Activated naive CD4-positive, alpha-beta T cell treated with anti-CD3 and anti-CD28 coated beads, Interleukin-2, amount 50 U/mL, for 24 hours (primary cell): ENCODE data around the gene SGO2.
"Not testable (repeated sequence)": the region's sequence is repeated elsewhere in the genome, so short reads cannot be mapped to it uniquely, and the experiment has no call there.

ENCODE experiments used
- H3K27ac Mint-ChIP-seq: one replicate; pipeline ENCODE4 v1.8.0; 2021; ENCODE audit warnings: mild to moderate bottlenecking, mixed read lengths
- H3K27me3 Mint-ChIP-seq: one replicate; pipeline ENCODE4 v1.8.0; 2021; ENCODE audit warnings: mixed read lengths
- H3K36me3 Mint-ChIP-seq: one replicate; pipeline ENCODE4 v1.8.0; 2021; ENCODE audit warnings: mixed read lengths
- H3K4me1 Mint-ChIP-seq: one replicate; pipeline ENCODE4 v1.8.0; 2021; ENCODE audit warnings: mixed read lengths
- H3K4me3 Mint-ChIP-seq: one replicate; pipeline ENCODE4 v1.8.0; 2021; ENCODE audit warnings: mild to moderate bottlenecking, mixed read lengths
- H3K9me3 Mint-ChIP-seq: one replicate; pipeline ENCODE4 v1.8.0; 2021; ENCODE audit warnings: mixed read lengths

SGO2 gene

DNA sequence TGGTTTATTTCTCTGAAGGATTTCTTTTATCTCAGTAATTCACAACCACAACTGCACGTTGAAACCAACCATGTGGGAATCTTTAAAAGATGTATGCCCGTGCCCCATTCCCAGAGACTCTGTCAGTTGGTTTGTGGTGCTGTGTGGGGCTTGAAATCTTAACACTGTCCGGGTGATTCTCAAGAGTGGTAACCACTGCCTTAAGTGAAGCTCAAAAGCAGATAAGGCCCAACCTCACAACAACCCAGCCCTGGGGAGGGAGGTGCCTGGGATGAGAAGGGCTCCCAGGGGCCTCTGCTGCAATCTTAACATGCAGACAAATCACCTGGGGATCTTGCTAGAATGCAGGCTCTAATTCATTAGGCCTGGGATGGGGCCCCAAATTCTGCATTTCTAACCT is 73.2 kb downstream of the SGO2 start:
- Mint-ChIP-seq H3K27ac (no peak overlapping the region), H3K27me3 (peaks cover 2% of the 10 kb centered on the region), H3K36me3 (no peaks in the 10 kb centered on the region), H3K9me3 (peaks cover 7% of the 10 kb centered on the region), H3K4me1 (no peaks in the 10 kb centered on the region), H3K4me3 (no peak overlapping the region)

- Mint-ChIP-seq H3K27me3 (peaks cover 2% of the 10 kb centered on the region), H3K4me3 (no peak overlapping the region), H3K36me3 (no peaks in the 10 kb centered on the region), H3K9me3 (peaks cover 7% of the 10 kb centered on the region), H3K4me1 (no peaks in the 10 kb centered on the region), H3K27ac (no peak overlapping the region)
Observed at GRCh38 chr2:200600549-200601225, 74.7 kb downstream of the SGO2 start.

DNA sequence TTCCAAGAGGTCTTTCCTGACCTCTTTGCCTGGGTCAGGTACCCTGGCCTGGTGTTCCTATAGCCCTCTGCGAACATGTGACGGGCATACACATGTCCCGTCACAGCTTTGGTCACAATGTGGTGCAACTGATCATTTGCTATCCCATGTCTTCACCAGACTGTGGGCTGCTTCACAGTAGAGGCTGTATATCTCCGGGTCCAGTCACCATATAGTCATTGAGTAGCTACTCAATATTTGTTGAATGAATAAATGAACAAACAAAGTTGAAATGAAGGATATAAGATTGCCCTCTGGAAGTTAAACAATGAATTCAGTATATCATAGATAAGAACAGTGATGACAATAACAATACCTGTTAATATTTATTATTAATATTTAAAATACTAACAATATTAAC is 76.6 kb downstream of the SGO2 start:
- H3K9me3 Mint-ChIP-seq: no peaks in the 10 kb centered on the region
- H3K27ac Mint-ChIP-seq: no peak overlapping the region
- peaks cover 2% of the 10 kb centered on the region for H3K27me3 Mint-ChIP-seq
- no peaks in the 10 kb centered on the region for H3K4me1 Mint-ChIP-seq
- H3K36me3 Mint-ChIP-seq: no peaks in the 10 kb centered on the region
- no peak overlapping the region for H3K4me3 Mint-ChIP-seq

DNA sequence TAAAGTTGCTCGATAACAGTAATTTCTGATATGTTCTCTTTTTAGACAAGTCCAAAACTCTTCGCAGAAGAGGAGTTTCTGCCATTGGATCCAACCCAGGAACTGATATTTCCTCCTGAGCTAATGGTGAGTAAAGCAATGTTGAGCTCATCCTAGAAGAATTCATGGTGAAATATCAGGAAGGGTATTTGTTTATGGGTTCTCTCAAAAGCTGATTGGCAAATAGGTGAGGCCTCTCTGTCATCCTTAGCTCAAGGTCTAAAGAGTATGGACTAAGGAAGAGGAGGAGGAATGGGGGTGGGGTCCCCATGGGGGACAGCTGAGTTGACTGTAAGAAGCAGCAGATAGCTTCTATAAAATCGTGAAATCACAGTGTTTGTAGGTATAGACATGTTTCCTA is 78.0 kb downstream of the SGO2 start:
- no peak overlapping the region for H3K4me3 Mint-ChIP-seq
- no peaks in the 10 kb centered on the region for H3K27me3 Mint-ChIP-seq
- no peaks in the 10 kb centered on the region for H3K4me1 Mint-ChIP-seq
- H3K36me3 Mint-ChIP-seq: no peaks in the 10 kb centered on the region
- no peak overlapping the region for H3K27ac Mint-ChIP-seq
- no peaks in the 10 kb centered on the region for H3K9me3 Mint-ChIP-seq

GRCh38 chr2:200604571-200605255 is 78.7 kb downstream of the SGO2 start:
- no peaks in the 10 kb centered on the region for H3K9me3 Mint-ChIP-seq
- no peaks in the 10 kb centered on the region for H3K27me3 Mint-ChIP-seq

GRCh38 chr2:200608341-200609027 is 82.5 kb downstream of the SGO2 start:
- no peaks in the 10 kb centered on the region for H3K4me1 Mint-ChIP-seq

More at GRCh38 chr2:200604571-200605255, 78.7 kb downstream of the SGO2 start:
- H3K36me3 Mint-ChIP-seq: no peaks in the 10 kb centered on the region
- no peaks in the 10 kb centered on the region for H3K4me1 Mint-ChIP-seq
- H3K4me3 Mint-ChIP-seq: no peak overlapping the region
- no peak overlapping the region for H3K27ac Mint-ChIP-seq

DNA sequence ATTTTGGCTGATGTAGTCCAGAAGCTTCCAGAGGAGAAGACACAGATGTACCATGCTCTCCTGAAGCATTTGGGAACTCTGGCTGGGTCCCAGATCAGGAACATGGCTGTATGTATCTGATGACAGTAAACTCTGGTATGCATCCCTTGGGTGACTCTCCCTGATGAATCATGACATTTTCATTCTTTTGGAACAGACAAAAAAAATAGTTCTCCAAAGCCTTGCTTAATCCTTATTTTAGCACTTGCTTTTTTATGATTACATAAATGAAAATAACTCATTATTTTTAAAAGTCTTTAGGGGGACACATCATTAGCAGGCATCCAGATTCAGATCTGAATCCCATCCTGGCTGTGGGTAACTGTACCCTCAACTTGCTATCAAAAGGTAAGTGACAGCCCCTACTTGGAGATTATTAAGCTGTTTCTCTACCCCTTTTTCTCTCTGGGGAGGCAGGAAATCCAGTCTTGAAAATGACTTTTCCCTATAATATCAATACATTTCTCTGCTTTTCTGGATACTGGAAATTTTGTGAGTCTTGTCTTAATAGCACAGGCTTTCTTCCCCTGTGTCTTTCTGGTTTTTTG is 83.1 kb downstream of the SGO2 start:
- Mint-ChIP-seq H3K9me3 (no peaks in the 10 kb centered on the region), H3K27me3 (peaks cover 2% of the 10 kb centered on the region), H3K36me3 (no peaks in the 10 kb centered on the region), H3K4me1 (no peaks in the 10 kb centered on the region), H3K4me3 (no peak overlapping the region), H3K27ac (no peak overlapping the region)

More at GRCh38 chr2:200608341-200609027, 82.5 kb downstream of the SGO2 start:
- H3K27ac Mint-ChIP-seq: no peak overlapping the region
- no peak overlapping the region for H3K4me3 Mint-ChIP-seq
- H3K36me3 Mint-ChIP-seq: no peaks in the 10 kb centered on the region
- no peaks in the 10 kb centered on the region for H3K27me3 Mint-ChIP-seq
- no peaks in the 10 kb centered on the region for H3K9me3 Mint-ChIP-seq

GRCh38 chr2:200610217-200610616 is 84.2 kb downstream of the SGO2 start:
- H3K9me3 Mint-ChIP-seq, H3K4me1 Mint-ChIP-seq, H3K27ac Mint-ChIP-seq, H3K4me3 Mint-ChIP-seq, H3K27me3 Mint-ChIP-seq, H3K36me3 Mint-ChIP-seq: not testable (repeated sequence)

DNA sequence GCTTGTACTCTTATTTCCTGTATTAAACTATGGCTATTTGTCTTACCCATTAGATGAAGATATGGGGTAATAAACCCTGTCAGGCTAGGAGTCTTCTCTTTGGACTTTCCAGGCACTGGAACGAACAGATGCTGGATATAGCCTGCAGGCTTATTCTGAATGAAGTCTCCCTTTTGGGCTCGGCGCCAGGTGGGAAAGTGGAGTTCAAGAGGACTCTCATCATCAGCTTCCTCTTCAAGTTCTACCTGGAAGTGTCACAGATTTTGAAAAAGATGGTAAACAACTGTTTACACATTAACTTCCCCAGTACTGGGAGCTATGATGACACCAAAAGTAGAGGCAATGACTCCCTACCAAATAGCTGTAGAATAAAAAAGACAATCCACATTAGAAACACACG is 87.7 kb downstream of the SGO2 start:
- peaks cover 3% of the 10 kb centered on the region for H3K4me1 Mint-ChIP-seq
- no peaks in the 10 kb centered on the region for H3K9me3 Mint-ChIP-seq
- H3K27me3 Mint-ChIP-seq: peaks cover 3% of the 10 kb centered on the region
- H3K4me3 Mint-ChIP-seq: no peak overlapping the region
- no peaks in the 10 kb centered on the region for H3K36me3 Mint-ChIP-seq
- H3K27ac Mint-ChIP-seq: no peak overlapping the region

DNA sequence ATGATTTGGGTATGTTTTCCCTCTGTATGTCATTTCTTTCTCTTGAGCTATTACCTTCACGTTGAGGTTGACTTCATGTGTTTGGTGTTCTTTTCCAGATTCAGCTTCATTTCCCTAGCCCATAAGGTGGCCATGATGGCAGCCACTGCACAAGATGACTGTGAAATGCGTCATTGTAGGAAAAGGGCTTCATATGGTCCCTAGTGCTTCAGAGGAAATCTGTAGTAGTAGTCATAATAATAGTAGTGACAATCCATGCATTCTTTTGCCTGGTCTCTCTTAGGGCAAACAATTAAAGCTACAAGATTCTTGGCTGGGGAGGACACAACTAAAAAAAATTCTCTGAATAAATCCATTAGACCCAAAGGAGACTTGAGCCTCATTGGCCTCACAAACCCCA is 88.2 kb downstream of the SGO2 start:
- Mint-ChIP-seq H3K27ac (no peak overlapping the region), H3K9me3 (no peaks in the 10 kb centered on the region), H3K4me1 (peaks cover 3% of the 10 kb centered on the region), H3K27me3 (peaks cover 3% of the 10 kb centered on the region), H3K36me3 (no peaks in the 10 kb centered on the region), H3K4me3 (no peak overlapping the region)

DNA sequence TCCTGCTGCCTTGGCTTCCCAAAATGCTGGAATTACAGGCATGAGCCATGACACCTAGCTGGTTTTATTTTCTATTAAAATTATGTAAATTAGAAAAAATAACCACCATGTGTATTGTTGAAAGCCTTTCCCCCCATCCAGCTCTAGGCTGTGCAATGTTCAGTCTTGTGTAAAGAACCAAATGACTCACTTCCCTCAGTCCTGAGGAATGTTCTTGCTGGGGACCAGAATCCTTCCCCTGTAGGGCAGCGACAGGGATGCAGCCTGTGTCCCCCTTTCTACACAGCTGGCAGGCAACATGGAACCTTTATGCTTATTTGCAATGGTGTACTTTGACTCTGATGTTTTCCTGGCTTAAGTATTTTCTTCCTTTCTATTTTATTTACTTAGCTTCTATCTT is 89.2 kb downstream of the SGO2 start:
- no peaks in the 10 kb centered on the region for H3K9me3 Mint-ChIP-seq
- no peak overlapping the region for H3K4me3 Mint-ChIP-seq
- no peak overlapping the region for H3K27ac Mint-ChIP-seq
- H3K4me1 Mint-ChIP-seq: peaks cover 3% of the 10 kb centered on the region
- H3K36me3 Mint-ChIP-seq: no peaks in the 10 kb centered on the region
- H3K27me3 Mint-ChIP-seq: peaks cover 3% of the 10 kb centered on the region

GRCh38 chr2:200616193-200616592 is 90.2 kb downstream of the SGO2 start:
- Mint-ChIP-seq H3K27me3 (peaks cover 3% of the 10 kb centered on the region), H3K27ac (no peak overlapping the region), H3K4me1 (peaks cover 3% of the 10 kb centered on the region), H3K9me3 (no peaks in the 10 kb centered on the region), H3K36me3 (no peaks in the 10 kb centered on the region), H3K4me3 (no peak overlapping the region)

DNA sequence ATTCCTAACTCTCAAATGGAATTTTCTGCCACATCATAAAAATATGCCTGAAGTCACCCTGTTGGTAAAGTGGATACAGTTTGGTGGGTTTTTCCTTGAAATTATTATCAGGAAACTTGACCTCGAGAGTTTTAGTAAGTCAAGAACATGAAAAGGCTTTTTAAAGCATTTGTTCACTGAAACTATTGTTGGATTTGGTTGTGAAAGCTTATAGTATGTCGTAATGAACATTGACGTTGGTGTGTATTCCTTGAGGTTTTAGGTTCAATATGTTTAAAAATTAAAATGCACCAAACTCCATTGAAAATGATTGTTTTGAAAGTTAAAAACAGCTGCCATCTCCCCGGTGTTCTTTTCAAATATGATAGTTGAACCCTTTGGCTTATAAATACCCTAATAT is 90.6 kb downstream of the SGO2 start:
- Mint-ChIP-seq H3K36me3 (no peaks in the 10 kb centered on the region), H3K27ac (no peak overlapping the region), H3K4me3 (no peak overlapping the region), H3K9me3 (no peaks in the 10 kb centered on the region), H3K4me1 (peaks cover 3% of the 10 kb centered on the region), H3K27me3 (peaks cover 3% of the 10 kb centered on the region)

- H3K27ac Mint-ChIP-seq: no peak overlapping the region
- no peak overlapping the region for H3K4me3 Mint-ChIP-seq
- no peaks in the 10 kb centered on the region for H3K36me3 Mint-ChIP-seq
- peaks cover 3% of the 10 kb centered on the region for H3K27me3 Mint-ChIP-seq
- peaks cover 3% of the 10 kb centered on the region for H3K4me1 Mint-ChIP-seq
- no peaks in the 10 kb centered on the region for H3K9me3 Mint-ChIP-seq
Observed at GRCh38 chr2:200617156-200618053, 91.4 kb downstream of the SGO2 start.

DNA sequence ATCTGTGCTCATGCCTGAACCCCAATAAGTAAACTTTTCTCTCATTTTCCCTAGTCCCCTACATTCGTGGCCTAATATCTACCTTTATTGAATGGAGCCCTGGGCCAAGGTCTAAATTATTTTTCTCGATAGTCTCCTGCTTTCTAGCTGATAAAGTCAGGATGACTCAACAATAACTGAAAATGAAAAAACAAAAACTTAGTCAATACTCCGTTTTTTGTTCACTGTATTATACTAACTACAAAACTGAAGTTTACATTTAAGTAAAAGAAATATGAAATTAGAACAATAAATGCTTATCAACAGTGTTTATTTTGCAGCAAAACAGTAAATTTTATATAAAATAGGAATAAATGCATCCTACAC is 92.0 kb downstream of the SGO2 start:
- H3K36me3 Mint-ChIP-seq: no peaks in the 10 kb centered on the region
- H3K9me3 Mint-ChIP-seq: no peaks in the 10 kb centered on the region
- H3K27ac Mint-ChIP-seq: no peak overlapping the region
- H3K4me3 Mint-ChIP-seq: no peak overlapping the region
- H3K27me3 Mint-ChIP-seq: peaks cover 3% of the 10 kb centered on the region
- peaks cover 3% of the 10 kb centered on the region for H3K4me1 Mint-ChIP-seq
